T-helper 17 cell (primary cell): Measurements from ENCODE around the gene RASGRF2. TPM values are rescaled to one million over a fixed set of nuclear protein-coding genes. Genes with fewer than 3 reads are reported as not detected.

Source experiments
- ATAC-seq: fragments of 150-1000 bp; cut with Tn5 transposase; 2 replicates; pipeline ENCODE4 v1.10.0; 2021; ENCODE audit warnings: mild to moderate bottlenecking, moderate library complexity
- DNase-seq, 3 donors: peaks; one replicate each; pipeline versions ENCODE4 v3.0.0 to v3.0.0-alpha.2; 2020 to 2021
- H3K9me3 ChIP-seq: one replicate; pipeline ENCODE4 v1.7.0; 2013; ENCODE audit warnings: low read length, mild to moderate bottlenecking; ENCODE audit not compliant: control insufficient read depth, poor library complexity, severe bottlenecking
- H3K27ac Mint-ChIP-seq: one replicate; pipeline ENCODE4 v1.8.0; 2022; ENCODE audit warnings: mild to moderate bottlenecking, moderate library complexity, mixed read lengths
- H3K27me3 Mint-ChIP-seq: one replicate; pipeline ENCODE4 v1.8.0; 2022; ENCODE audit warnings: mixed read lengths
- H3K36me3 Mint-ChIP-seq: one replicate; pipeline ENCODE4 v1.8.0; 2022; ENCODE audit warnings: low read depth, mixed read lengths
- H3K4me1 Mint-ChIP-seq: one replicate; pipeline ENCODE4 v1.8.0; 2022; ENCODE audit warnings: mild to moderate bottlenecking, mixed read lengths
- H3K4me3 Mint-ChIP-seq: one replicate; pipeline ENCODE4 v1.8.0; 2022; ENCODE audit warnings: mild to moderate bottlenecking, moderate library complexity, mixed read lengths
- total RNA-seq, 4 donors: library from RNA in 2 of 4; stranded (reverse) in 2 of 4; gene quantifications; one replicate each; pipeline ENCODE4 v1.2.3 and lab custom pipeline; 2022 to 2026

Gene RASGRF2
- total RNA-seq, 2 donors from 2014 or later = 21.3 to 32.3 TPM

DNA sequence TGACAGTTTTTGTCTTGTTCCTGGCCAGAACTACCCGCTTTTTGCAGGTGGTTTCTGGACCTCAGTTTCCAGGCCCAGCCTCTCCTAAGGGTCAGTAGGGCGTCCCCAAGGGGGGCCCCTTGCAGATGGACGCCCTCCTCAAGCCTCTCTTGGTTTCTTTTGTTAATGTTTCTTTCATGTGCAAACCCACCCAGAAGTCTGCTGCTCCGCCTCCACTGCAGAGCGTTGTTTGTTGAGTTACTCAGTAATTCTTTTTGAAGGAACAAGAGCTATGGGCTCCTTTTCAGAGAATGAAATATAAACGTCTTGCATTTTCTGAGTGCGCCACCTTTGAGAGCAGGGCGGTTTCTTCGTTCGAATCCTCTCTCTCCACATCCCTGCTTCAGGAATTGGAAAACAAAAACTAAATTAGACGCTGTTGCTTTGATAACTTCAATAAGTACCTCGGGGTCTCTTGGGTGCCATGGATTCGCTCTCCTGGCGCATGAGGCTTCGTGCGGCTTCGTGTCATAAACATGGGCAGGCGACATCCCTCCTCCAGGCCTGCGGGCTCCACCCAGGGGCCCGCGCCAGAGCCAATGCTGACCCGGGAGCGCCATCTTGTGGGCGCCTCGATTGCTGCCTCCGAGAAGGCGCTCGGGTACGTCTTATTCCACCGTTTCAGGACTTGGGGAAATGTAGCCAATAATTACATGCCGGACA is 234.6 kb downstream of the RASGRF2 start:
- ATAC-seq = peak; percentile 100
- Mint-ChIP-seq H3K27ac (peak overlapping the region; percentile 84), H3K36me3 (no peaks in the 10 kb centered on the region)

GRCh38 chr5:81195335-81195929 is 235.3 kb downstream of the RASGRF2 start:
- DNase-seq = no peak
- peaks cover 13% of the 10 kb centered on the region for H3K4me1 Mint-ChIP-seq

More for the DNA sequence above, 234.6 kb downstream of the RASGRF2 start:
- Mint-ChIP-seq H3K4me3 (peak overlapping the region; percentile 53), H3K4me1 (peaks cover 13% of the 10 kb centered on the region), H3K27me3 (no peaks in the 10 kb centered on the region)
- H3K9me3 ChIP-seq = no peaks in the 10 kb centered on the region
- peak; percentile 61 to 79 (median 67) for DNase-seq

GRCh38 chr5:81202655-81203054 is 242.5 kb downstream of the RASGRF2 start:
- DNase-seq = no peak
- H3K27me3 Mint-ChIP-seq = no peaks in the 10 kb centered on the region
- H3K27ac Mint-ChIP-seq = peak overlapping the region; percentile 45
- no peaks in the 10 kb centered on the region for H3K9me3 ChIP-seq
- no peak overlapping the region for H3K4me3 Mint-ChIP-seq
- ATAC-seq = no peak
- H3K4me1 Mint-ChIP-seq = no peaks in the 10 kb centered on the region
- no peaks in the 10 kb centered on the region for H3K36me3 Mint-ChIP-seq

More at GRCh38 chr5:81195335-81195929, 235.3 kb downstream of the RASGRF2 start:
- H3K27ac Mint-ChIP-seq = peak overlapping the region; percentile 84
- H3K9me3 ChIP-seq = no peaks in the 10 kb centered on the region
- no peaks in the 10 kb centered on the region for H3K27me3 Mint-ChIP-seq
- no peak for ATAC-seq
- no peaks in the 10 kb centered on the region for H3K36me3 Mint-ChIP-seq
- H3K4me3 Mint-ChIP-seq = peak overlapping the region; percentile 53

- H3K27ac Mint-ChIP-seq = no peak overlapping the region
- no peaks in the 10 kb centered on the region for H3K36me3 Mint-ChIP-seq
- no peak for ATAC-seq
- H3K27me3 Mint-ChIP-seq = no peaks in the 10 kb centered on the region
- no peaks in the 10 kb centered on the region for H3K4me1 Mint-ChIP-seq
- no peak overlapping the region for H3K4me3 Mint-ChIP-seq
- DNase-seq = no peak
- no peaks in the 10 kb centered on the region for H3K9me3 ChIP-seq
Measured at GRCh38 chr5:81203729-81204128, 243.6 kb downstream of the RASGRF2 start.

DNA sequence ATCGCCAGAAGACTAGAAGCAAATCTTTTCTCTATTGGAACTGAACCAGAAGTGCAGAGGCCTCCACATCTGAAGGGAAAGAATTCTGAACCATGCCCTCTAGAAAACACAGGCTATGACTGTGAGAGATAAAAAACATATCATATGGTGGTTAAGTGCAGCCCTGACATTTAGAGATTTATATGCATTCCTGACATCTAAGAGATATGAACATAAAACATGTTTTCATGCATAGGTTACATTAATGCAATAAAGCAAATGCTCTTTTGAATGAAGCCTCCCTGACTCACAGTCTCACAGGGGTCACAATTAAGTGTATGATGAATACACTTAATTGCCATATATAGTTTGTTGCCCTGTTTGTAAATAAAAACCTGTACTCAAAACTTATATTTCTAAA is 244.0 kb downstream of the RASGRF2 start:
- Mint-ChIP-seq H3K27ac (peak overlapping the region; percentile 27), H3K27me3 (no peaks in the 10 kb centered on the region), H3K4me3 (no peak overlapping the region), H3K36me3 (no peaks in the 10 kb centered on the region), H3K4me1 (no peaks in the 10 kb centered on the region)
- no peaks in the 10 kb centered on the region for H3K9me3 ChIP-seq
- no peak for ATAC-seq
- DNase-seq = no peak

GRCh38 chr5:81205058-81205457 is 244.9 kb downstream of the RASGRF2 start:
- H3K4me1 Mint-ChIP-seq = no peaks in the 10 kb centered on the region
- peaks cover 2% of the 10 kb centered on the region for H3K36me3 Mint-ChIP-seq
- H3K9me3 ChIP-seq = no peaks in the 10 kb centered on the region
- H3K4me3 Mint-ChIP-seq = no peak overlapping the region
- no peaks in the 10 kb centered on the region for H3K27me3 Mint-ChIP-seq
- ATAC-seq = no peak
- H3K27ac Mint-ChIP-seq = no peak overlapping the region
- no peak for DNase-seq

DNA sequence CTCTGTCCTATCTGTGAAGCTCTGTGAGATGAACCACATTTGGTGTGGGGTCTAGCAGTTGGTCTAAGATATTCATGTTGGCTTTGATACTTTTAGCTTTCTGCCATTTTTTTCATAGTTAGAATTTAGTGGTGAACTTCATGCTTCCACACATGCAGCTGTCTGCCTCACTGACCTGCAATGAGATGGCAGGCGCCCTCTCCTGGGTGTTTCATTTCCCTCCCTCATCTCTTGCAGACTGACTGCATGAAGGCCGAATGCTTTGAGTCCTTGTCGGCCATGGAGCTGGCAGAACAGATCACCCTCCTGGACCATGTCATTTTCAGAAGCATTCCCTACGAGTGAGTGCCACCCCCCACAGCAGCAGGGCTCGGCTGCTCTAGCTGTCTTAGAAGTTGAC is 246.8 kb downstream of the RASGRF2 start:
- H3K27ac Mint-ChIP-seq = no peak overlapping the region
- DNase-seq (no peak), ATAC-seq (no peak)
- no peaks in the 10 kb centered on the region for H3K27me3 Mint-ChIP-seq
- H3K4me3 Mint-ChIP-seq = no peak overlapping the region
- peaks cover 2% of the 10 kb centered on the region for H3K36me3 Mint-ChIP-seq
- no peaks in the 10 kb centered on the region for H3K9me3 ChIP-seq
- H3K4me1 Mint-ChIP-seq = peaks cover 6% of the 10 kb centered on the region

DNA sequence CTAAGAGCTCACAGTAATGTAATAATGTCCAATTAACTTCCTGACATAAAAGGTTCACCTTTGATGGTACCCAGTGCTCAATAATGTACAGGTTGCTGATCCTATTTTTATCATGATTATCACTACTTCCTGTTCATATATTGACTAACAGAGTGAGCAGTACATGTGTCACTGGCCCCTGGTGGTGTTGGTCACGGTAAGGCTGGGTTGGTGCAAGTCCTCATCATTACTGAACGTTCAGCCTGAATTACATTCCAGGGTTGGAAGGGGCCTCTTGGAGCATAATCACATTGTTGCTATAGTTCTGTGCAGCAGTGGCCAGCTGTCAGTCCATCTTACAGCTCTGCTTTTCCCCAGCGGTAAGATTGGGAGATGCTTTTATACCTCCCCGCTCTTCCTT is 248.7 kb downstream of the RASGRF2 start:
- DNase-seq = no peak
- peaks cover 6% of the 10 kb centered on the region for H3K4me1 Mint-ChIP-seq
- ATAC-seq = no peak

DNA sequence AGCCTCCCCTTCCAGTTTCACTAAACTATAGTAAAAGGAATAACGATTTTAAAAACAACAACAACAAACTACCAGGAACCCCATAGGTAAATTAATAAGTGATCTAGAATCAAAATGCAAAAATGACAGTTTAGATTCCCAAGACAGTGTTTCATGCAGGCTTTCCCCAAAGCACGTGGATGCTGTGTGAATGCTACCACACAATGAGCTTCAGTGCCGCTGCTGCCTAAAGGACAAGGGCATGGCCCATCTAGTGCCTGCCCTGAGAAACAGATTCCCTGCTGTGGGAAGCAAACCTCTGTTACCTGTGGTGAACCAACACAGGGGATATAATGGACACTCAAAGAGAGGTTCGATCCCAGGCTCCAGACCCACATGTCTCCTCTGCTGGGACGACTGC is 249.2 kb downstream of the RASGRF2 start:
- Mint-ChIP-seq H3K4me1 (peaks cover 6% of the 10 kb centered on the region), H3K27me3 (no peaks in the 10 kb centered on the region), H3K36me3 (peaks cover 2% of the 10 kb centered on the region), H3K4me3 (no peak overlapping the region), H3K27ac (no peak overlapping the region)
- DNase-seq (no peak), ATAC-seq (no peak)
- no peaks in the 10 kb centered on the region for H3K9me3 ChIP-seq

More for the DNA sequence above, 248.7 kb downstream of the RASGRF2 start:
- Mint-ChIP-seq H3K27ac (no peak overlapping the region), H3K4me3 (no peak overlapping the region), H3K27me3 (no peaks in the 10 kb centered on the region), H3K36me3 (peaks cover 2% of the 10 kb centered on the region)
- no peaks in the 10 kb centered on the region for H3K9me3 ChIP-seq

GRCh38 chr5:81209869-81210493 is 249.8 kb downstream of the RASGRF2 start:
- DNase-seq (no peak), ATAC-seq (no peak)
- H3K36me3 Mint-ChIP-seq = peaks cover 2% of the 10 kb centered on the region
- H3K27ac Mint-ChIP-seq = no peak overlapping the region
- no peaks in the 10 kb centered on the region for H3K27me3 Mint-ChIP-seq
- H3K4me3 Mint-ChIP-seq = no peak overlapping the region
- peaks cover 6% of the 10 kb centered on the region for H3K4me1 Mint-ChIP-seq
- H3K9me3 ChIP-seq = no peaks in the 10 kb centered on the region

DNA sequence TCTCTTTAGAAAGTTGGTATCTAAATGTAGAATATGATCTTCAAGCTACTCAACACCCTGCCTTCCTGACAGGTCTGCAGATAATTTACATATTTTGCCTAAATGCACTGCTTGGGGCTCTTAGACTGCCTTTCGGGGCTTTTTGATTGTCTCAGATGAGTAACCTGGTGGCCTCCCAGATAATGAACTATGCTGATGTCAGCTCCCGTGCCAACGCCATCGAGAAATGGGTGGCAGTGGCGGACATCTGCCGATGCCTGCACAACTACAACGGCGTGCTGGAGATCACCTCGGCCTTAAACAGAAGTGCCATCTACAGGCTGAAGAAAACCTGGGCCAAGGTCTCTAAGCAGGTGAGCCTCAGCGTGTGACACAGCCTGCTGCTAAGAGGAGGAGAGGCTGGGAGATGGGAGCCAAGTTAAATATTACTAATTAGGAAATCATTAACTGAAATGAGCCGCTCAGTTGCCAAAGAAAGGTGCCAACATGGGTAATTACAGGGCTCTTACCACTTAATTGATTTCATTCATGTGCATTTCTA is 252.1 kb downstream of the RASGRF2 start:
- ATAC-seq (peak; percentile 41), DNase-seq (no peak)
- Mint-ChIP-seq H3K4me3 (no peak overlapping the region), H3K27ac (peak overlapping the region; percentile 34), H3K36me3 (peaks cover 2% of the 10 kb centered on the region), H3K4me1 (peaks cover 6% of the 10 kb centered on the region), H3K27me3 (no peaks in the 10 kb centered on the region)
- H3K9me3 ChIP-seq = no peaks in the 10 kb centered on the region

- Mint-ChIP-seq H3K4me1 (peaks cover 6% of the 10 kb centered on the region), H3K36me3 (peaks cover 2% of the 10 kb centered on the region), H3K27ac (peak overlapping the region; percentile 34), H3K4me3 (no peak overlapping the region), H3K27me3 (no peaks in the 10 kb centered on the region)
- H3K9me3 ChIP-seq = no peaks in the 10 kb centered on the region
- ATAC-seq = no peak
- DNase-seq = no peak
Measured at GRCh38 chr5:81213070-81213469, 252.9 kb downstream of the RASGRF2 start.

DNA sequence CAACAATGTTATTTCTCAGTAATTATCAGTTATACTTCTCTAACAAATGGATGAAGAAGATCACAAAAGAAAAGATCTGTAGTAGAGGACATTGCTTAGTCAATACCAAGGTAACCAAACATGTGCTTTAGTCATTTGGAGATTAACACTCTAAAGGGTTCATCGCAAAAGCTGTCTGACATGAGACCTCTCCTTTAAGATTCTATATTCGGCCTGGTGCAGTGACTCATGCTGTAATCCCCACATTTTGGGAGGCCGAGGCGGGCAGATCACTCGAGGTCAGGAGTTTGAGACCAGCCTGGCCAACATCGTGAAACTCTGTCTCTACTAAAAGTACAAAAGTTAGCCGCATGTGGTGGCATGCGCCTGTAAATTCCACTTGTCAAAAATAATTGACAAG is 254.7 kb downstream of the RASGRF2 start:
- H3K27ac Mint-ChIP-seq = no peak overlapping the region
- no peaks in the 10 kb centered on the region for H3K9me3 ChIP-seq
- no peaks in the 10 kb centered on the region for H3K36me3 Mint-ChIP-seq
- no peak for DNase-seq
- no peak for ATAC-seq
- peaks cover 6% of the 10 kb centered on the region for H3K4me1 Mint-ChIP-seq
- no peaks in the 10 kb centered on the region for H3K27me3 Mint-ChIP-seq
- no peak overlapping the region for H3K4me3 Mint-ChIP-seq
